Measurements from ENCODE around the gene TEX29.

DNA sequence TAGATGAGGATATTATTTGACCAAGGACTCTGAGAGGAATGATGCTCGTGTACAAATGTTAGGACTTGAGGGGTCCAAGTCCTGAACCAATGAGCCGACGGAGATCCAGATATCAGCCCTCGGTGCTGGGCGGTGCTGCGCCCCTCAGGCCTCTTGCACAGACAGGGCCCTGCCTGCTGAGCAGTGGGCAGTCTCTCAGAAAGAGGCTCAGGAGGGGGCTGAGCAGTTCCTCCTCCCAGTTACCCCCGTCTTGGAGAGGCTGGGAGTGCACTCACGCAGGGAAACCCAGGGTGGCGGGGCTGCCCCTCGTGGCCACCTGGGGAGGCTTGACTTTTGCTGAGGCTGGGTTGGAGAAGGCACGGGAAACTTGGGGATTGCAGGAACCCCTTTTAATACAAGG lies 18.4 kb downstream of the TEX29 start:
- TF ChIP-seq POLR2A (IDR thresholded peaks at IDR 0.05) = no peak
- no peak for TF ChIP-seq CTCF (IDR thresholded peaks at IDR 0.05)

Data from testis (tissue), 2 donors.